Stimulated activated CD8-positive, alpha-beta memory T cell treated with anti-CD3 and anti-CD28 coated beads, Interleukin-12 subunit alpha, Interleukin-12 subunit beta, amount 100 ng/mL, for 1 hour (primary cell): ENCODE results near the gene SDK1.

Source experiments
- DNase-seq: peaks from one replicate; pipeline ENCODE4 v3.0.0-alpha.2; 2020; ENCODE audit warnings: low read depth

The SDK1 gene

DNA sequence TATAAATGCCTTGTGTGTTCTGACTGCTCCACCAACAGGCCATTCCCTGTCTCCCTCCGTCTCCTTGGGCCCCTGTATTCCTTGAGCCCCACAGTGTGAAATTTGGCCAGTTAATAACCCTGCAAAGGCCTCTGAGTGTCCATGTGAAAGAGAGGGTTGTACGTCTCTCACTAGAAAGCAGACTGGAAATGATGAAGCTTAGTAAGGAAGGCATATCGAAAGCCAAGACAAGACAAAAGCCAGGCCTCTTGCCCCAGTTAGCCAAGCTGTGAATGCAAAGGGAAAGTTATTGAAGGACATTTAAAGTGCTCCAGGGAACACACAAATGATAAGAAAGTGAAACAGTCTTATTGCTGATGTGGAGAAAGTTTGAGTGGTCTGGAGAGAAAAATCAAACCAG lies 680.2 kb downstream of the SDK1 start:
- no peak for DNase-seq

DNA sequence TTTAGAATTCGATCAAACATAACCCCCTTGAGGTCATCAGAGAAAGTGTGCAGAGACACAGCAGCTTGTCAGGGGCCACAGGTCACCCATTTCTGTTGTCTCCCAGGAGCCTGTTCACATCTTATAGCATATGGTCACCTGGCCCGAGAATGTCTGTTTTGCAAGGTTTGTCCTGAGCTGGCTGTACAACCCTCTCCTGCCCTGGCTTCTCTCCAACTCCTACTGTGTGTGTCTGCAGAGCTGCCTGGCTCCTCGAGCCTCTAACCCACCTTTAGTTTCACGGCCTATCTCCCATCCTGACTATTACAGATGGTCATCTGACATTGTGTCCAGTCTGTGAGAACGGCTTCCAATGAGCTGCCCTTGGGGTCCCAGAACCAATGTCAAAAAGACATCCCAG lies 683.4 kb downstream of the SDK1 start:
- DNase-seq: no peak

DNA sequence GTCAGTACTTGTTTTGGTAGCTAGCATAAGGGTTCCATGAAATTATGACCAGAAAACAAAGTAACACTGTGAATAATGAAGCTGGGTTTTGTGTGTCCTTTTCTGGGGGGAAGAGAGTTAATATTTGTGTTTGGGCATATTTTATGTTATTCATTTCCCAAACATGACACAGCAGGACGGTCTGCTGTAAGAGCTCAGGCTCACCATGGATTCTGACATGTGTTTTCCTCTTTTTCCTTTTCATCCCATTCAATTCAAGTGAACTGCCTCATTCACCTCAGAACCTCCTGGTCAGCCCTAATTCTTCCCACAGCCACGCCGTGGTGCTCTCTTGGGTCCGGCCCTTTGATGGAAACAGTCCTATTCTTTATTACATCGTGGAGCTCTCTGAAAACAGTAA lies 685.9 kb downstream of the SDK1 start:
- no peak for DNase-seq

DNA sequence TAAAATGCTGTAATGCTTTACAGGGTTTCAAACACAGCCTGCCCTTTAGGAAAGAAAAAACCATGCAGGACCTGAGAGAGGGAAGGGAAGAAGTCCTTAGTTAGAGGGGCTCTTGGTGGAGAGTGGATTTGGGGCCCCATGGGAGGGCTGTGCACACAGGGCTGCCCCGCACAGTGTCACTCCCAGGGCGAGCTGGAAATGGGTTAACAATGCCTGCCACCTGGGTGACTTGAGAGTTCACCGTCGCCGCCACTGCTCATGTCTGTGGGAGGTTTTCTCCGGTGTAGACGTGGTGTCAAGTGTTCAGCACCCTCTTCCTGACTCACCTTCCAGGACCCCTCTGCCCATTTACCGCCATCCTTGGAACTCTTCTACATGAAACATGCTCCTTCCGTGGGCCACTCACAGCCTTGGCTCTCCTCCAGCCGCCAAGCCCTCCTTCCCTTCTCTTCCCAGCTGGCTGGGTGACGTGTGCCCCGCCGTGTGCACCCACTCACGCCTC lies 686.4 kb downstream of the SDK1 start:
- DNase-seq: no peak

DNA sequence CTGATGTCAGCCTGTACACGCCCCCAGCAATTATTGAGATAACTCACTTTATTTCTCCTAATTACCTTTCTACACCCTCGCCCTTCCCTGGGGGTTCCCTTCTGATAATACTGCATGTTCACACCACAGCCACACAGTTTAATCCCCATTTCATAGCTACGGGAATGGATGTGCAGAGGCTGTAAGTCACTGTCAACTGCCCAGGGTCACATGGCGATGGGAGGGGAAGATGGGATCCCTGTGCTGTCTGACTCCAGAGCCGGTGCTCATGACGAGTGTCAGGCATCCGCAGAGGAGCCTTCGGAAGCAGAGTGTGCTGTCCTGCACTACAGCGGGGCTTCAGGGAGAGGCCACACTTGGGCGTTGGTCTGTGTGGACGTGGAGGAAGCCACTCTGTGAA lies 688.7 kb downstream of the SDK1 start:
- no peak for DNase-seq

DNA sequence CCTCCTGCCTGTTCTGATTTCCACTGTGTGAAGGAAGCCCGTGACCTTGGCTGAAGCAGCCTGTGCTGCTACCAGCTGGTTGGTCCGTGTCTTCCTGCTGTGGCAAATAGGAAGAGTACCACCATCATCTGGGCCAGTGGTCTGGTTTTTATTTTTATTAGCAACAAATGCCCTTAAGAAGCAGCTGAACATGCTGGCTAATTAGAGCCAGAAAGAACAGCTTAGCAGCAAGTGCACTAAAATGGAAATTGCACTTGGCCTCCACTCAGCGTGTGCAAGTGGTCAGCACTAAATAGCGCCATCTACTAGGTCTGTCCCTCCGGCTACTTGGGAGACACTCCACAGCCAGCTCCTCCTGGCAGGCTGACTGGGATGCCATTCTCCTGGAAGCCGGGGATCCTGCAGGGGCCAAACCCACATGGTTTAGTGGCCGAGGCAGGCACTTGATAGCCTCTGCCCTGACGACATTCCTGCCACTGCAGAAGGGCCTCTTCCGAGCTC lies 690.7 kb downstream of the SDK1 start:
- DNase-seq: no peak

DNA sequence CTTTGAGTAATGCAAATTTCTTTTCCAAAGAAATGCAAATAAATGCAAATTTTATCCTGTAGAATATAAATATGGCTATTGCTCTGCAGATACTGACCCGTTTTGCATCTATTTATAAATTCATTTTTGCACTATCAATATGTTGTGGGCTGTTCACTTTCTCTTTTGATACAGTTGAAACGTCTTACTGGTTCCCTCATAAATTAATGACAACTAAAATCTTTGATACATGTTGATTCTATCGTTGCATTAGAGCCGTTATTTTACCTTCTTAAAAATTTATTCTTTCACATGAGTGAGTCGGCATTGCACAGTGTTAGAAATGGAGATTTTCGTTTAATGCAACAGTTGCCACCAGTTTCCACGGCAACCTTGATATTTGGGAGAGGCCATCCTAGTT lies 691.8 kb downstream of the SDK1 start:
- DNase-seq: no peak

DNA sequence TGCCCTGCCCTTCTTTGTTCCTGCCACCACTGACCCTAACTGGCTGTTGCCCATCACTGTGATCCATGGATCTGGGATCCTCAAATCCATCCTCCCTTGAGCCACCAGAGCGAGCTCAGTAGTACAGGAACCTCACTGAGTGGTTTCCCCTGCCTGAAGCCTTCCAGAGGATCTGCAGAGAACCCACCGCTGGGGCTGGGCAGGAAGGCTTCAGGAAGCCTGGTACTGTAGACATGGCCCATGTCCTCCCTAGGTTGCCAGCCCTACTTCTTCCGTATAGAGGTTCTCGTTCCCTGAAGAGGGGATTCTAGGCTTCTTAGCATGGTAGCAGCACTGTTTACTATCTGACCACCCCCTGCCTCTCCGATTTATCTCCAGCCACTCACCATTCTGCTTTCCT lies 693.7 kb downstream of the SDK1 start:
- no peak for DNase-seq

DNA sequence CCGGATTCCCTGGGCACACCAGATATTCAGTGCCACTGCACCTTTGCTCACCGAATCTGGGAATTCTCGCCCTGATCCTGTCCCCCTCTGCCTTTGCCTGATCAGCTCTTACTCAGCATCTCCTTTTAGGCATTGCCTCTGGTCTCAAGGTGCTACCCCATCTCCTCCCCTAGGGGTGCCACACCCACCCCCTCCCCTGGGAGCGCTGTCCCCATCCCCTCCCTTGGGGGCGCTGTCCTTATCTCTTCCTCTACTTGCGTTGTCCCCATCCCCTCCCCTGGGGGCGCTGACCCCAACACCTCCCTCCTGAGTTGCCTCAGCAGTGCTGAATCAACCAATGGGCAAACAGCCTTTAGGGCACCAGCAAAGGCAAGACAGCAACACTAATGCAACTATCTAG lies 694.1 kb downstream of the SDK1 start:
- no peak for DNase-seq

DNA sequence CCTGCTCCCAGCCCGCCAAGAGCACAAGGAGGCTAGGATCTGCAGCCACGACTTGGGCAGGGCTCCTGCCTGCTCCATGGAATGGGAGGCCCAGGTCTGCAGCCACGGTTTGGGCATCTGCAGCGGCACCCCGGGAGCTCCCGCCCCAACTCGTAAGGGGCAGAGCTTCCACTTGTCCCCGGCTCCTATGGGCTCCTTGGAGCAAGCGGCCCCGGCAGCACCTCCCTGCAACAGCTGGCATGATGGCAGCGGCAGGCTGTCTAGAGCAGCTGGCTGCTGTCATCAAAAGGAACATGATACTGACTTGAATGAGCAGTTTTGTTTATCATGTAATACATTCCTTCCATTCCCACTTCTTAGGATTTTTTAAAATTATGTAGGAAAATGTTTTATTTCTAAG lies 697.0 kb downstream of the SDK1 start:
- DNase-seq: no peak

DNA sequence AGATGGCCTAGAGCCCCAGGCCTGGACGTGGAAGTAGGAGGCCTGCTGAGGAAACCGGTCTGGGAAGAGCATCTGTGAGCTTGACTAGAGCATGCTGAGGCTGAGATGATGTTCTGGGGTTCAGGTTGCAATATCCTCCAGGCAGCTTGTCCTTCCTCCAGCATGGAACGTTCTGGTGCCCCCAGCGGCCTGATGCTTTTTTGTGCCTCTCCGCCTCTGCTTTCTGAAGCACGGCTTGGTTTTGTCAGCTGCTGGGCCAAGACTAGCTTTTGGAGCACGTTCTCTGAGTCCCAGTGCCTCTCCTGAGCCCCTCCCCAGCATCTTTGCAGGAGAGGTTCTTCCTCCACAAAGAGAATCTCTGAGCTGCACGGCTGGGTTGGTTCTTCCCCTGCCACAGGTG lies 699.1 kb downstream of the SDK1 start:
- no peak for DNase-seq

DNA sequence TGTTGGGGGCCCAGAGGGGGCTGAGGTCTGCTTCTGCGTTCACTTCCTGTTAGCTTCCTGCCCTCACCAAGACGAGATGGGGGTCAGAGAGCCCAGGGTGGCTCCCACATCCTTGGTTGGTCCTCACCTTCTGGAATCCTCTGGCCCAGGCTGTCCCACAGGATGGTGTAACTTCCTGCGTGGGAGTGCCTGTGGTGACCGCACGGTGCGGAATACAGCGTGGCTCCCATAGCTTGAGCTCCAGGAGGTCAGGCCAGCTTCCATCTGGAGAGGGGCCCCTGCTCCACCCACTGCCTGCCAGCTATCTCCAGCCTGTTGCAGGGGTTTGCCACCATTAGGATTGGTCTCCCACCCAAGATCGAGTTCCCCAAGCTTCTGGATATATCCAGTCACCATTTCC lies 699.9 kb downstream of the SDK1 start:
- DNase-seq: no peak

DNA sequence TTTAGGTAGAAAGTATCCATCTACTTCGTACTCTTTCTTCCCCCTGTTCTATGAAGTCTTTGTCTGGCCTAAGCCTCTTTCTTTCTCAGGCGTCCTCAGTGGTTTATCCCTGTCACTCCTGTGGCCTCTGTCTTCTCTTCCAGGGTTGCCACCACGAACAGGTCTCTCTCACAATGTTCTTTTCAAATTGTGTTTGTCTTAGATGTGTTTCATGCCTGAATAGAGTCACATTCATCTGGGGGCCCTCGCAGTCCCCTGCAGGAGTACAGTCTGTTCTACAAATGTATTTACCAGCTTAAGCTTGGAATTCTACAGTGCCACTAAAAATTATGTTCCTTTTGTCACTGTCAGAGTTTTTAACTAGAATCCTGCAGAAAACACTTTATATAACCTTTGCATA lies 700.7 kb downstream of the SDK1 start:
- DNase-seq: no peak

DNA sequence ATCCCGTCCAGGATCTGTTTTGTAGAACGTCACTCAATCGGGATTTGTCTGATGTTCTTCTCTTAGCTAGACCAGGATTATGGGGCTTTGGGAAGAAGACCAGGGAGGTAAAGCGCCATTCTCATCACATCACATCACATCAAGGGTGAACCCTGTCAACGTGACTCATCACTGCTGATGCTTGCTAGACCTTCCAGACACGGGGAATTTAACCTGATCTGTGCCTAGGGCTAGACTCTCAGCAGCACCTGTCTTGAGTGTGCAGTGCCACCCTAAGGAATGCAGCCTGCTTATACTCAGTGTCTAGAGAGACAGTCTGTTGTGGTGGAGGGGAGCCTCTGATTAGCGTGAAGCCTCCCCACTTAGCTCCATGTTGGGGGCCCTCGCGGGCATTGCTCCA lies 702.5 kb downstream of the SDK1 start:
- no peak for DNase-seq

DNA sequence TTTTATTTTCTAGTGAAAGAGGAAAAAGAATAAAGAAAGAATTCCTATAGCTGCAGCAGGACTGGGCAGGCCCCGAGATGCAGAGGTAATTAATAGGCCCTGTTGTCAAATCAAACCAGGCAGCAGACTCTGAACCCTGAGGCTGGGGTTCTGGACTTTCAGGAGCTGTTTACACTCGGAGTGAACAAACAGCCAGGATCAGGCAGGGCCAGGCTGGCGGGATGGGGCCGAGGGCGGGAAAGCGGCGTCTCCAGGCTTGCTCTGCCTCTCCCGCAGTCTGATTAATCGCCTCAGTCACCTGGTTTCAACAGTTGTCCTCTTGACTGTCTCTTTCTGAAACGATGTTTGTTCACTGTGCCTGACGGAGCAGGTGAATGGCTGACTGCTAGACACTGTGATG lies 705.6 kb downstream of the SDK1 start:
- DNase-seq: no peak

DNA sequence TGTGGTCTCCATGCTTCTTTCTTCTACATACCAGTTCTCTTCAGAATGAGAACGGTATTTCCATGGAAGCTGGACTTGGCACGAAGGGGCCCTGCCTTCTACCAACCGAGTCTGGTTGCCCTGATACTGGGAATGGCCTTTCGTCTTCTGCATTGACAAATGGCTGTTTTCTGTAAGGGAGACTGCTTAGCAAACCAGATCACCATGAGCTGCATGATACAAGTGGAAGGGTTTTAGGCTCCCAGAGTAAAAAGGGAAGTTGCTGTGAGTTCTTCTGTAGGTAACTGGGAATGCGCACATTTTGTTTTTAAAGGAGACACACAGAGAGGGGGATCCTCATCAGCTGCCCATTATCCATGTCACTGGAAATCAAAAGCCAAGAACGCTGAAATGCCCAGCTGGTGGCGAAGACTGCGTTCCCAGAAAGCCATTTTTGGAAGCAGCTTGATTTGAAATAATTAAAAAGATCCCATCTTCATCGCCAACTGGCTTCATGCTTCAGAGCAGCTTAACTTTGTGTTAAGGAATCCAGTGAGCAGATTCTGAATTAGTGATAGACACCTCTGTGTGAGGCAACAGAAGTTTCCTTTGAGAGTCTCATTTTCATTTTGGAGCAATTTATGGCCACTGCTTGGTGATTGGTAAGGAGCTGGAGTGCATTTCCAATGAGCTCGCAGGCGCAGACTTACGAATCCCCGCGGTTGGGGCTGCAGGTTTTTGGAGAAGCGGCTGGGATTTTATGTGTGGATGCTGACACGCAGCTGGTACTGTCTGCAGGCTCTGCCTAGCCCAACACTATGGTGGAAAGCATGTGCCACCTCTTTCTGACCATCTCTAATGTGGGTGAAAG lies 708.4 kb downstream of the SDK1 start:
- DNase-seq: no peak

DNA sequence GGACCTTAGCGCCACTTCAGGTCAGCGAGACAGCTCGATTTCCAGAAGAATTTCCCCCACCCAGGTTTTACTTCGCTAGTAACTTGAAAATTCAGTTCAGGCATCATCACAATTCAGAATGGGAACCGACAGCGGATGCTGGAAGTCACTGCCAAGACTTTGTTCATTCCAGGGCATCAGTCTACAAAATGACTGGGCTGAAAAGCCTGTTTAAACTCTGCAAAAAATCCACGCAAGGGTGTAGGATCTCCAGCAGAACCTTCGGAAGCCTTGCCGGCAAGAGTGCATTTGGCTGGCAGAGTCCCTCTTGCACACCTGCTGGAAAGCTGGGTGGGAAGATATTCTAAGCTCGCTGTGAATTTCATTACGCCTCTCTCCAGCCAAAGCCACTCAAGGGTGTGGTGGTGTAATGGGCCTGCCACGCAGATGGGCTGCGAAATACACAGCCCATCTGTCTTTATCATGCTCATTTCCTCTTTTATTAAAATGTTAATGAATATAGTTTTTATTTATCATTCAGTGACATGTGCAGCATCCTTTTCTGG lies 709.1 kb downstream of the SDK1 start:
- no peak for DNase-seq

DNA sequence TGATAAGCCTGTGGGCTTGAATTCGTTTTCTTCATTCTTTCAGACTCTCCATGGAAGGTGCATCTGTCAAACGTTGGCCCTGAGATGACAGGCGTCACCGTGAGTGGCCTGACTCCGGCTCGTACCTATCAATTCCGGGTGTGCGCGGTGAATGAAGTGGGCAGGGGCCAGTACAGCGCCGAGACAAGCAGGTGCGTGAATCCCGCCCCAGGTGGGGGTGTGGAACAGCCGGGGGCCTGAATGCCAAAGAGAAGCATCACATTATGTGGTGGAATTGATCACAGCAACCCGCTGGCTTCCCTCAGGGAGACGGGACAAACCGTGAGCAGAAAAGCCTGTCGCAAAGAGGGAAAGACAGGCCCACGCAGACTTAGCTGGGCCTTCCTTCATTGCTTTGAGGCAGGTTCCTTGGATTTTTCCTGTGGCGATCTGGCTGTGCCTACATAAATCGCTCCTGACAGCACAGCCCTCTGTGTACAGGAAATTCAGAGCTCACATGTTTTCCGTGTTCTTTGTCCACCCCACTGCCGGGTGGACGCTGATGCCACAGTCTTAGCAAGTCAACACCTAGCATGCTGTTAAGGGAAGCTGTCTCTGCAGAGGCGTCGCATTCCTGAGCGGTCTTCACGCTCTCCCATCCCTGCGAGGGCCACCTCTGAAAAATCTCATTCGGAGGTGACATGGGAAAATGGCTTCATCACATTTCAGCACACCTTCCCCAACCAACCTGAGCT lies 710.0 kb downstream of the SDK1 start:
- no peak for DNase-seq

DNA sequence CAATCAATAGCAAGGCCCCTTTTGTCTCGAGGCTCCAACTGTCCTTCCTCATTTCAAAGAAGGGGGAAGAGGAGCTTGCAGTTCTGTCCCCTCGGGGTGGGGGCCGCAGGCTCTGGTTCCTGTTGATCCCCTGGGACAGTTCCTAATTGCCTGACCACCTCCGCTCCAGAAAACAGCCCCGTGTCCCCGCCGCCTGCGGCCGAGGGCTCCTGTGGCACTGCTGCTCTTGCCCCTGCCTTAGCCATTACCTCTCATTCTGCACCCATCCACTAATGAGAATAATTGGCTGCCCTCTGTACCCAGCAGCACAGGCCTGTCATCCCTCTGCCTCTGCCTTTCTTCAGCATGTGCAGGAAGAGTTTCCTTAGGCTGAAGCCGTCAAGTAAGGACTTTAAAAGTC lies 712.7 kb downstream of the SDK1 start:
- DNase-seq: no peak

DNA sequence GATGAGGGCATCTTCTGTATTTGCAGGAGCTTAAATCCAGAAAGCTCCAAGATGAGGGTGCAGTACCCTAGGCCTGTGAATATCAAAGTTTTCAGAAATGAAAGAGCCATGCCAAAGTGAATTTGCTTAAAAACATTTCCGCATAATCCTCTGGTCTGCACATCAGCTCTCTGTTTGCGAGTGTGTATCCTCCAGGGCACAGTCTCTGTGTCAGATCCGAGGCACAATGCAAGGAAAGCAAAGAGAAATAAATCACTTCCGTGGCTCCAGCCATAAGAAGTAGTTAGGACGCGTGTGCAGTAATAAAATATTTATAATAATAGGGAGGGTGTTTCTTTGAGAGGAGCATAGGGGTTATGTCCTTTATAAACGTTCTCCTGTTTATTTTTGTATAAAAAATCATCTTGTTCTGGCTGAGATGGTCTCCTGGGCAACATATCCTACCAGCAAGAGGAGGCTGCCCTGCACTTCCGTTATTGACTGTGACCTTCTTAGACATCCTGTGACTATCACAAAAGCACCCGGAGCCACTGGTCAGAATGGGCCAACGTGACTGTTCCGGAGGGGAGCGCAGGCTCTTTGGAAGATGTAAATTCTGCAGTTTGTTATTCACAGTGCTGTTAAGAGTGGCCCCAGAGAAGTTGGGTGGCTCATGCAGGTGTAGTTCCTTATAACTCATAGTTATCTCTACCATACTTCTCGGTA lies 713.4 kb downstream of the SDK1 start:
- DNase-seq: no peak

DNA sequence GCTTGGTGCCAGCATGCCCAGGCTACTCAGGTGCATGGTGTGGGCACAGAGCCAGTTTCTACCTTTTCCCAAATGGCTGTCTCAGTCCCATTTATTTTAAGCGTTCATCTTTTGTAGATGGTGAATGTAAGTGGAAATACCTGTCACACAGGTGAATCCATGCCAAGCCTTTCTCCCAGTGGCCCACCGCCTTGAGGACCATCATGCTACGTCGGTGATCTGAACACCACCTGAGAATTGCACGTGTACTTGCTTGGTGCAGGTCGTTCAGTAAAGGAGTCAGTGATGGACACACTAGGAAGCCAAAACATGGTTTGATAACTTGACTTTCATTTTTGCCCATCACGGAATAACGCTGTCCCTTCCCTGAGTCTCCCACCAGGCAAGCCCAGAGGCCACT lies 714.3 kb downstream of the SDK1 start:
- no peak for DNase-seq

DNA sequence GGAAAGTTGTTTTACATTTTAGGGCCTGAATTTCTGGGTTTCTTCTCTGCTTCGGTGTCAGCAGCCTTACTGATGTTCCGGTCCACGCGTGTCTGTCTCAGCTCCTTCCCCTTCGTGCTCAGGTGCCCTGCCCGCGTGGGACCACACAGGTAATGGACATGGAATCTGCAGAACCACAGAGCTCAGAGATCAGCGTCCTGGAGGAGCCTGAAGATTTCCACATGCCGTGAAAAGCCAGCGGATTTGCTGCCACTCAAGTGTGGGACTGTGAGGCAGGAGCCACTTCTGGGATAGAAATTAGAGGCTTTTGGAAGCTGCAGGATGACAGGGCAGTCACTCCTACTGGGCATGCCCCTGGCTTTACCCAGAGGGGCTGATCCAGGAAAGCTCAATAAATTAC lies 714.9 kb downstream of the SDK1 start:
- DNase-seq: no peak
